Epidermal melanocyte (primary cell): ENCODE measurements around the gene ITCH.
A peak's percentile ranks its signal among the peaks of the same experiment; 100 is the strongest.
"Not testable (repeated sequence)": the region's sequence is repeated elsewhere in the genome, so short reads cannot be mapped to it uniquely, and the experiment has no call there.

Source experiments
- DNase-seq: peaks from one replicate; pipeline ENCODE4 v3.0.0; 2011; ENCODE audit warnings: low spot score; ENCODE audit not compliant: insufficient read length

ITCH gene

GRCh38 chr20:34449674-34450592 lies 86.9 kb downstream of the ITCH start:
- no peak for DNase-seq

DNA sequence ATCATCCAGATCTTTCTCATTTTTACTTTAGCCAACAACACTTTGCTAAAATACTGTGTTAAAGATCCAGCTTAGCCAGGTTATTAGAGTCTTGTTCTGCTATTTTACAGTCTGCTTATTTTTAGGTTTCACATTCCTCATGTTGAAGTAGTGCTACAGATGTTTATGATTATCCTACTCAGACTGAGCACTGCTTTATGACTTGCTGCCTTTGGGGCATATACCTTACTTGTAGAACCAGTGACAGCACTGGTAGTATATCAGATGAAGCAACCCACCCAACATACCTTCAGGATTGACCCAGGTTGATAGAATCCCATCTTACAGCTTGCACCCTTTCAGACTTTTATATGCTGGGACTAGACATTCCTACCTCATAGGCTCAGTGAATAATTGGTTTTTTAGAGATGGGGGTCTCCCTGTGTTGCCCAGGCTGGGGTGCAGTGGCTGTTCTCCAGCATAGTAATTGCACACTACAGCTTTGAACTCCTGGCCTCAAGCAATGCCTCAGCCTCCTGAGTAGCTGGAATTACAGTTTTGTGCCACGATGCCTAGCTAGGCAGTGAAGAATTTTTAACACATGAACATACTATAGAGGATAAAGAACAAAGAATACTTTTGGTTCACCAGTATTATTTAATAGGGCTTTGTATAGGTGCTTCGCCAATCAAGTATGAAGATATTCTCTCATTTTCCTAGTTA lies 89.4 kb downstream of the ITCH start:
- DNase-seq = no peak

GRCh38 chr20:34458631-34459030 lies 95.6 kb downstream of the ITCH start:
- DNase-seq = no peak

DNA sequence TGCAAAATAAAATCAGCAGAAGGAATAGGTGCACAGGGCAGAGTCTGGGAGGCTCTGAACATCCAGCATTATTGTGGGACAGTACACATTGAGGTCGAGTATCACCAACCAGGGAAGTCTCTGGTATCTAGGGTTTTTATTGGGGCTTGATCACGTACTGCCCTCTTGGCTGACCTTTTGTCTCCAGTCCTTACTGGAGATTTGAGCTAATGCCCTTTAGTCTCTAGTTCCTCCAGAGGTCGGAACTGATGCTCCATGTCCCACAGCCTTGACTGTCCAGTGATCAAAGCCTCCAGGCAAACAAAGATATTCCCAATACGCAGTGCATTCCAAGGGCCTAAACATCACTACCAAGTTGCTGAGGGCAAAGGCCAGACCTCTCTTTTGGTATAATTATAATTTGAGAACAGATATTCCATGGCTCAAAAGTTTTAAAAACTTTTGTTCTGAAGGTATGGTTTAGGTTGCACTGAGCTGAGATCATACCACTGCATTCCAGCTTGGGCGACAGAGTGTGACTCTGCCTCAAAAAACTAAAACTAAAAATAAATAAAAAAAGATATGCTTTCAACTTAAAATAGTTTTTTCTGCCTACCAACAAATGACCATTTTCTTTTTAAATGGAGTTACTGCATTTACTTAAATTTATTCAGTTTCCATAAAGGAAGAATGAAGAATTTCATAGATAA lies 96.3 kb downstream of the ITCH start:
- no peak for DNase-seq

DNA sequence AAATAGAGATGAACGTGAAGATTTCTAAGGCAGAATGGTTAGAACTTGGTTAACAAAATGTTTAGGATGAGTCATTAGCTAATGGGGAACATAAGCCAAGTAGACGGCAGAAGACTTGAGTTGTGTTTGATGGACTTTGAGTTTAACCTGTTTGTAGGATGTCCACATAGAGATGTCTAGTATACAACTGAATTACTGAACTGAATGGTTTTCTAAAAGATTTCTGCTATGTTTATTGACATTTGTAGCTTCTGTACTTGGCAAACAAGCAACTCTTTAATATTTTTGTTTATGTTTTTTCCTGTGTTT lies 98.7 kb downstream of the ITCH start:
- no peak for DNase-seq

GRCh38 chr20:34468951-34469350 lies 105.9 kb downstream of the ITCH start:
- DNase-seq = no peak

DNA sequence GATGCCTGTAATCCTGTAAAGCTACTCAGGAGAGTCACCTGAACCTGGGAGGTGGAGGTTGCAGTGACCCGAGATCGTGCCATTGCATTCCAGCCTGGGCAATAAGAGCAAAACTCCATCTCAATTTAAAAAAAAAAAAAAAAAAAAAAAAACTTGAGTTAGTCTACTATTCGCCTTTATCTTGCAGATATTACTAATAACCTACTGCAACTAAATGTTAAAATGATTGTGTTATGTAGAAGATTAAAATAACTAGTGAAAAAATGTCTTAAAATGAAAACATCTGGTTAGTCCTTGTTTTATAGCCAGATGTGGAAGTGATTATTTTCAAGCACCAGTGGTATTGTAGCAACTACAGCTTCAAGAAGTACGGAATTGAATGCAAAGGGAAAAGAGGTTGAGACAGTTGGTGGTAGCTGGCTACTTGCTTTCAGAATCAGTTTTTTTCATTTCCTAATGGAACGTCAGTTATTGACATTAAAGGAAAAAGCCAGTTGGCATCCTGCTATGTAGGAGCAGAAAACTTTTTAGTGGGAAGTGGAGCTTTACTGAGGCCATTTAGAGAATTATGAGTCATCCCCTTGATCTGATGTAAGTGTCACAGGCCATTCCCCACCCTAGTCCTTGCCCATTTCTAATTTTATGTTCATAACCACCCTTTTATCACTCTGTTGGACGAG lies 109.3 kb downstream of the ITCH start:
- DNase-seq = peak; percentile 62

GRCh38 chr20:34473262-34473883 lies 110.3 kb downstream of the ITCH start:
- DNase-seq = no peak

GRCh38 chr20:34475979-34476736 lies 113.1 kb downstream of the ITCH start:
- DNase-seq = no peak

DNA sequence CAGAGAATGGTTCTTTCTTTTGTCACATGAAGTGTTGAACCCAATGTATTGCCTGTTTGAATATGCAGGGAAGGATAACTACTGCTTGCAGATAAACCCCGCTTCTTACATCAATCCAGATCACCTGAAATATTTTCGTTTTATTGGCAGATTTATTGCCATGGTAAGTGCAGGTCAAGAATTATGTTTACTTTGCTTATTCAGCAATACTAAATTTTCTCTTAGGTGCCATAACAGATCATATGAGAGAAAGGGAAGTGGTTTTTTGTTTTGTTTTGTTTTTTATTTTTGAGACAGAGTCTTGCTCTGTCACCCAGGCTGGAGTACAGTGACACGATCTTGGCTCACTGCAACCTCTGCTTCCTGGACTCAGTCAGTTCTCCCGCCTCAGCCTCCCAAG lies 116.6 kb downstream of the ITCH start:
- DNase-seq = no peak

DNA sequence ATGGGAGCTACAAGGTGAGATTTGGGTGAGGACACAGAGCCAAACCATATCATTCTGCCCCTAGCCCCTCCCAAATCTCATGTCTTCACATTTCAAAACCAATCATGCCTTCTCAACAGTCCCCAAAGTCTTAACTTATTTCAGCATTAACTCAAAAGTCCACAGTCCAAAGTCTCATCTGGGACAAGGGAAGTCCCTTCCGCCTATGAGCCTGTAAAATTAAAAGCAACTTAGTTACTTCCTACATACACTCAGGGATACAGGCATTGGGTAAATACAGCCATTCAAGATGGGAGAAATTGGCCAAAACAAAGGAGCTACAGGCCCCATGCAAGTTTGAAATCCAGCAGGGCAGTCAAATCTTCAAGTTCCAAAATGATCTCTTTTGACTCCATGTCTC lies 119.1 kb downstream of the ITCH start:
- not testable (repeated sequence) for DNase-seq

- not testable (repeated sequence) for DNase-seq
Measured at GRCh38 chr20:34483585-34484220, 120.6 kb downstream of the ITCH start.

DNA sequence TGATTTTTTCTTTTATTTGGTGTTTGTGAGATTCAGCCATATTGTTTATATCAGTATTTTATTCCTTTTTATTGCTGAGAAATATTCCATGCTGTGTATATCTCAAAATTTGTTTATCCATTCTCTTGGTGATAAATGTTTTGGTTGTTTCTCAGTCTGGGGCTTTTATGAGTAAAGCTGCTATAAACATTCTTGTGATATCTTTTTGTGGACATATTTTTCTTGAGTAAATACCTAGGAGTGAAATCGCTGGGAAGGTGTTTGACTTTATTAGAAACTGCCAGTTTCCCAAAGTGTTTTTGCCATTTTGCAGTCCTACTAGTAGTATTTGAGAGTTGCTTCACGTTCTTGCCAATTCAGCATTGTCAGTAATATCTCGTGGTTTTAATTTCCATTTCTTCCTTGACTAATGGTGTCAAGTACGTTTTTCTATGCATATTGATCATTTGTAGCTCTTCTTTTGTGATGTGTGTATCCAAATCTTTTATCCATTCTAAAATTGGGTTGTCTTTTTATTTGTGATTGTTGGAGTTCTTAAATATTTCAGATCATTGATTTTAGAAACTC lies 122.1 kb downstream of the ITCH start:
- no peak for DNase-seq

DNA sequence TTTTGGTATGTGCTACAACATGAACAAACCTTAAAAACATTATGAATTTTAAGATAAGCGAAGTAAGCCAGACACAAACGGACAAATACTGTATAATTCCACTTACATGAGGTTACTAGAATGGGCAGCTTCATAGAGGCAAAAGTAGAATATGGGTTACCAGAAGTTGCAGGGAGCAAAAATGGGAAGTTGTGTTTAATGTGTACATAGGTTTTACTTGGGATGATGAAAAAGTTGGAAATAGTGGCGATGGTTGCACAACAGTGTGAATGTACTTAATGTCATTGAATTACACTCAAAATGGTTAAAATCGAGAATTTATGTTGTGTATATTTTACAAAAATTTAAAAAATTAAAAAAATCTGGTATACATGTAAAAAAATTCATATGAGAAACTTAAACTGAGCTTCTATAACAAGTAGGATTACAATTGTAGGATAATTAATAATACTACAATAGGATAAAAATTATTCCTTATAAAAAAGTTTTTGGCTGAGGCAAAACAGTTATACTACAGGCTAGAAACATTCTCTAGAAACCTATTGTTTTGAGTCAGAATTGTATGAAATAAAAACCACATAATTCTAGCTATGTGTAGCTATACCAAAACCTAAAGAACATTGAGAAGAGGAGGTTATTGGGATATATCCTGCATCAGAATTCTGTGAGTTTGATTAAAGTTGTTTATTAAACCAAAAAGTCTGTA lies 128.3 kb downstream of the ITCH start:
- no peak for DNase-seq

GRCh38 chr20:34491932-34492509 lies 128.9 kb downstream of the ITCH start:
- DNase-seq = no peak

DNA sequence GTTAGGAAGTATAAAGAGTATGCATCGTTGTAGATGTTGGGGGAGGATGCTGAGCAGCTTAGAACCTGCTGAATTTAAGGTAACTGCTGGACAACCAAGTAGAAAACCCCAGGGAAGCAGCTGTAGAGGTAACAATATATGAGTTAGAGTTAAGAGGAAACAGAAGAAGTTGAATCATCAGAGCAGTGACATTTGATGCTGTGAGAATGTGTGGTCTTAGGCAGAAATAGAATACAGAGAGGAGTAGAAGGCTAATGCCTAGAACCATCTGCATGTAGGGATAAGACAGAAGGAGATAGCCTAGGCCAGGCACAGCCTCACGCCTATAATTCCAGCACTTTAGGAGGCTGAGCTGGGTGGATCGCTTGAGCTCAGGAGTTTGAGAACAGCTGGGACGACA lies 130.6 kb downstream of the ITCH start:
- DNase-seq = no peak

DNA sequence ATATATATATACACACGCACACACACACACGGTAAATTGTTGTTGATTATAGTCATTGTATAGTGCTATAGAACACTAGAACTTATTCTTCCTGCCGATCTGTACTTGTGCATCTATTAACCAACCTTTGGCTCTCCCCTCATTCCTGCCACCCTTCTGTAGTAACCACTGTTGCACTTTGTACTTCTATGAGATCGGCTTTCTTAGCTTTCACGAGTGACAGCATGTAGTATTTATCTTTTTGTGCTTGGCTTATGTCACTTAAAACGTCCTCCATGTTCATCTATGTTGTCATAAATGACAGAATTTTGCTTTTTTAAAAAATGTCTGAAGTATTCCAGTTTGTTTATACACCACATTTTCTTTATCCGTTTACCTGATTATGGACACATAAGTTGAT lies 132.2 kb downstream of the ITCH start:
- no peak for DNase-seq

DNA sequence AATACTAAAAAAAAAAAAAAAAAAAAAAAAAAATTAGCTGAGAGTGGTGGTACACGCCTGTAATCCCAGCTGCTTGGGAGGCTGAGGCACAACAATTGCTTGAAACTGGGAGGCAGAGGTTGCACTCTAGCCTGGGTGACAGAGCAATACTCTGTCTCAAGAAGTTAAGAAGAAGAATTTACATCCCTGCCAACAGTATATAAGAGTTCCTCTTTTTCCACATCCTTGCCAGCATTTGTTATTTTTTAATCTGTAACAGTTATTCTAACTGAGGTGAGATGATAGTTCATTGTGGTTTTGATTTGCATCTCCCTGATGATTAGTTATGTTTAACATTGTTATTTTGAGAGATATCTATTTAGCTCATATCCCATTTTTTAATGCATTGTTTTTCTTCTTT lies 132.8 kb downstream of the ITCH start:
- no peak for DNase-seq

DNA sequence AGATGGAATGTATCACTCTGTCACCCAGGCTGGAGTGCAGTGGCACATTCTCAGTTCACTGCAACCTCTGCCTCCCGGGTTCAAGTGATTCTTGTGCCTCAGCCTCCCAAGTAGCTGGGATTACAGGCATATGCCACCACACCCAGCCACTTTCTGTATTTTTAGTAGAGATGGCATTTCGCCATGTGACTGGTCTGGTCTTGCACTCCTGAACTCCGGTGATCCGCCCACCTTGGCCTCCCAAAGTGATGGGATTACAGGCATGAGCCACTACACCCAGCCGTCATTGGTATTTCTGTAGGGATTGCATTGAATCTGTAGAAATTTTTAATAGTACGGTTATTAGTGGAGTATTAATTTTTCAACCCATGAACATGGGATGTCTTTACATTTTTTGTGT lies 134.5 kb downstream of the ITCH start:
- DNase-seq = not testable (repeated sequence)
